Left ventricle myocardium superior (tissue), 1 donor: Measurements from ENCODE around the gene UBFD1. TPM values are rescaled to one million over a fixed set of nuclear protein-coding genes. Genes with fewer than 3 reads are reported as not detected.
"Not testable (repeated sequence)": the region's sequence is repeated elsewhere in the genome, so short reads cannot be mapped to it uniquely, and the experiment has no call there.

Source experiments
- ATAC-seq: fragments of 200-7000 bp; cut with Tn5 transposase; one replicate; pipeline ENCODE4 v1.9.1; 2020; ENCODE audit warnings: mild to moderate bottlenecking, moderate library complexity
- DNase-seq: peaks from one replicate; pipeline ENCODE4 v3.0.0-alpha.2; 2020
- intact Hi-C: fragments of 100-400 bp; cut with micrococcal nuclease; formaldehyde crosslinking; loops from one replicate; pipeline ENCODE4 v1.11.0; 2022
- long read RNA-seq: library from polyadenylated mRNA; unstranded; transcript quantifications from one replicate; pipeline ENCODE4 v2.0.0, GENCODE V29; 2021
- total RNA-seq: library from RNA; stranded (reverse); fragmentation: NEBNext Ultra II Directional; extraction: Animal tissue kit (Norgen Biotek cat#: 25700); gene quantifications from one replicate; pipeline ENCODE4 v1.2.1, GENCODE V29; 2021
- donor health status: DM: no; HTN: yes; CAD: no; lungs with severe emphysema.

The UBFD1 gene
- 73.8 TPM for total RNA-seq
- long read RNA-seq, full-length matches to known transcripts, result 13 of 31 reads
- long read RNA-seq, partial matches to known transcripts, result 1 of 31 reads
- long read RNA-seq, other reads (novel, unspliced or antisense), result 17 of 31 reads

GRCh38 chr16:23556881-23557778 lies at the start of gene UBFD1, which contains the start of gene EARS2:
TSS of gene UBFD1 (plus strand) at chr16:23557727. CDS start at chr16:23557743, 16 bp downstream.
TSS of gene EARS2 (minus strand) at chr16:23557350. CDS start at chr16:23557343, 7 bp downstream.
- DNase-seq (peak; percentile 99), ATAC-seq (peak; percentile 96)
- intact Hi-C loops, result no loop called here

- intact Hi-C loops, result no loop called here
- DNase-seq, result no peak
- no peak for ATAC-seq
These were observed 48.7 kb upstream of the UBFD1 start for GRCh38 chr16:23508589-23509440.

GRCh38 chr16:23509441-23509754 lies 48.1 kb upstream of the UBFD1 start:
- intact Hi-C loops, result no loop called here
- ATAC-seq, result no peak
- DNase-seq, result no peak

- intact Hi-C loops, result no loop called here
- ATAC-seq, result peak; percentile 57
- DNase-seq, result no peak
These were observed 47.8 kb upstream of the UBFD1 start for GRCh38 chr16:23509782-23510163.

- peak; percentile 91 for DNase-seq
- intact Hi-C loops, result no loop called here
- ATAC-seq, result peak; percentile 93
These were observed 47.2 kb upstream of the UBFD1 start, which contains the start of gene GGA2 for GRCh38 chr16:23510164-23510914. TSS of gene GGA2 (minus strand) at chr16:23510494. CDS start at chr16:23510411, 83 bp downstream.

GRCh38 chr16:23510915-23511270 lies 46.6 kb upstream of the UBFD1 start:
- intact Hi-C loops, ATAC-seq, DNase-seq: not testable (repeated sequence)

- no peak for ATAC-seq
These were observed 45.8 kb upstream of the UBFD1 start for GRCh38 chr16:23511731-23512130.

GRCh38 chr16:23512168-23512695 lies 45.3 kb upstream of the UBFD1 start:
- intact Hi-C loops, result no loop called here
- ATAC-seq (no peak), DNase-seq (no peak)

More at GRCh38 chr16:23511731-23512130, 45.8 kb upstream of the UBFD1 start:
- intact Hi-C loops, result no loop called here
- DNase-seq, result no peak

GRCh38 chr16:23514381-23515152 lies 43.0 kb upstream of the UBFD1 start:
- no peak for DNase-seq
- intact Hi-C loops, result no loop called here
- ATAC-seq, result no peak

- ATAC-seq (no peak), DNase-seq (no peak)
- intact Hi-C loops, result no loop called here
These were observed 41.6 kb upstream of the UBFD1 start for GRCh38 chr16:23515881-23516280.

- intact Hi-C loops, result no loop called here
- ATAC-seq, result peak; percentile 47
These were observed 41.0 kb upstream of the UBFD1 start for GRCh38 chr16:23516366-23517137.

GRCh38 chr16:23518435-23518891 lies 39.1 kb upstream of the UBFD1 start:
- intact Hi-C loops, result no loop called here
- DNase-seq (no peak), ATAC-seq (no peak)

More at GRCh38 chr16:23516366-23517137, 41.0 kb upstream of the UBFD1 start:
- no peak for DNase-seq

- intact Hi-C loops, result no loop called here
- DNase-seq (no peak), ATAC-seq (no peak)
These were observed 38.2 kb upstream of the UBFD1 start for GRCh38 chr16:23519282-23519681.

GRCh38 chr16:23520500-23520899 lies 37.0 kb upstream of the UBFD1 start:
- no peak for ATAC-seq

GRCh38 chr16:23521037-23521743 lies 36.3 kb upstream of the UBFD1 start:
- DNase-seq (no peak), ATAC-seq (no peak)
- intact Hi-C loops, result loop anchor here (10.0 kb wide), 1 partner anchor 56 kb away; no protein-coding TSS in a partner anchor

More at GRCh38 chr16:23520500-23520899, 37.0 kb upstream of the UBFD1 start:
- no peak for DNase-seq
- intact Hi-C loops, result loop anchor here (10.0 kb wide), 1 partner anchor 56 kb away; no protein-coding TSS in a partner anchor

- DNase-seq, result no peak
- intact Hi-C loops, result loop anchor here (10.0 kb wide), 1 partner anchor 57 kb away; no protein-coding TSS in a partner anchor
- no peak for ATAC-seq
These were observed 35.6 kb upstream of the UBFD1 start for GRCh38 chr16:23521965-23522364.
